Activated T-cell treated with anti-CD3 and anti-CD28 coated beads for 48 hours (primary cell): ENCODE data around the gene TRIM26.
"Not testable (repeated sequence)": the region's sequence is repeated elsewhere in the genome, so short reads cannot be mapped to it uniquely, and the experiment has no call there.

Experiments used
- DNase-seq: peaks from one replicate; pipeline ENCODE4 v3.0.0-alpha.2; 2020; ENCODE audit warnings: low read depth

The TRIM26 gene

GRCh38 chr6:30154709-30155519 is 58.3 kb downstream of the TRIM26 start:
- no peak for DNase-seq

- no peak for DNase-seq
Observed at GRCh38 chr6:30154061-30154460, 59.1 kb downstream of the TRIM26 start.

DNA sequence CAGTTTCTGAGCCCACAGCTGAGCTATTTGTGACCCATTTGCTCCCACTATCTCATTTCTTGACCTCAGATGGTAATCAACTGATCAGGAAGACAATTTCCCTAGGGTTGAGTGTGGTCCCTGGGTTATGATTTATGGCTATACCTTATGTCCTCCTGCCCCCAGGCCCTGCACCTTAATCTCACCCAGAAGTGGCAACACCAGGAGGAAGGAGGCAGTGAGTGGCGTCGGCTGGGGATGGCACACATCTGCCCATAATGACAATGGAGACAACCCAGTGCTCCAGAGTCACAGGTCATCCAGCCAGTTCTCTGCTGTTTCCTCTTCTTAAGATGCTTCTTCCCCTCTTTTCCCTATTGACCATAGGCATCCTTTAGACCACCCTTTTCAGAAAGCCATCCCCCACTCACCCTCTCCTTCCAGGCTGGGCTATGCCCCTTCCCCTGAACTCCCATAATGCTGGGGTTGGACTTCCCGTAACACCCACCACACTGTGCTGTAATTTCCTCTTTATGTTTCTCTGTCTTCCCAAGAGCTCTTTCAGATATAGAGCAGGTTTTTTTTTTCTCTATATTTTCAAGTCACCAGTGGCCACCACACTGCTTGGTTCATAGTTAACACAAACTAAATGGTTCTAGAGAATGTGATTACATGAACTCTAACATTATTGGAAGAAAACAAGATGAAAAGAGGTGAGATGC is 60.1 kb downstream of the TRIM26 start:
- DNase-seq: no peak

DNA sequence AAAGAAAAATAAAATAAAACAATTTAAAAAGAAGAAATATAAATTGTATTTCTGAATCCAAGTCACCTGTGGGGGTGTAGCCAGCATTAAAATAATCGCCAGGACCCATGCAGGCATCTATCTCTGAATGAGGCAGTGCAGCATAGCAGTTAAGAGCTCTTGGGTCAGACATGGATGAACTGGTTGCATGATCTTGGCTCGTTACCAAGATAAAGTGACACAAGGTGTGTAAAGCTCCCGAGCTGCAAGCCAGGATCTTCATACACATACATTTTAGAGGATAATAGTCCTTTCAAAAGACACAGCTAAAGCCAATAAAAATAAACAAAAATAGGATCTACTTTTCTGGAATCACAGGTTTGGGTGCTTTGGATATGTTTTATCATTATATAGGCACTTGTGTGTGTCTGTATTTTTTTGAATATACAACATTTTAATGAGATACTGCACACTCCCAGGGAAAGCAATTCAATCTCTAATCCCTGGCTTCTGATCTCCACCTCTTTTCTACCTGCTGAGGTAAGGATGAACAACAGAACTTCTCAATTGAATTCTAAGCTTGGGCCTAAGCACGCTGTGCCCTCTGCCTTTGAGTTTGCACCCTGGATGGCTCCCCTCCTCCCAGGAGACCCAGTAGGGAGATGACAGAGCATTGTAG is 61.1 kb downstream of the TRIM26 start:
- no peak for DNase-seq

- DNase-seq: no peak
Observed at GRCh38 chr6:30151580-30151979, 61.6 kb downstream of the TRIM26 start.

GRCh38 chr6:30150671-30151395 is 62.4 kb downstream of the TRIM26 start:
- no peak for DNase-seq

DNA sequence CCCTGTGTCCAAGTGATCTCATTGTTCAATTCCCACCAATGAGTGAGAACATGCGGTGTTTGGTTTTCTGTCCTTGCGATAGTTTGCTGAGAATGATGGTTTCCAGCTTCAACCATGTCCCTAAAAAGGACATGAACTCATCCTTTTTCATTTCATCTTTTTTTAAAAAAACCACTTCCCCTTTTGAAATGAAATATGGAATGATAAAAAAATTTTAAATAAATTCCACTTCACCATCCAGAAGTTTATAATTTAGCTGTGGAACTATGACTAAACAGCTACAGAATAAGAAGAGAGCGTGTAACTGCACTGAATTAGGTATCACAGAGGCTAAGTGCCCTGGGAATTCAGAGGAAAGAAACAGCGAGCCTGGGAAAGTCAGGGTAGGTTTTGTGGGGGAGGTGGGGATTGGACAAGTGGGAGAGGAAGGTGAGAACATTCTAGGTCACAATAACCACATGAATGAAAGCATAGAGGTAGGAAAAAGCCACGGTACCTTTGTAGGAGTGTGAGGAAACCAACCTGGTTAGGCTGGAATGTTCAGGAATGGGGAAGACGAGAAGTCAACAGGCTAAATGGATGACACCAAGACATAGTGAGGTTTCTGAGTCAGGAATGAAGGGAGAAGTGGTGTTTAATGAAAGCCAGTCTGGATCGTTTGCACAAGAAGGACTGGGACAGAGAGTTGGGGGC is 63.2 kb downstream of the TRIM26 start:
- DNase-seq: no peak

DNA sequence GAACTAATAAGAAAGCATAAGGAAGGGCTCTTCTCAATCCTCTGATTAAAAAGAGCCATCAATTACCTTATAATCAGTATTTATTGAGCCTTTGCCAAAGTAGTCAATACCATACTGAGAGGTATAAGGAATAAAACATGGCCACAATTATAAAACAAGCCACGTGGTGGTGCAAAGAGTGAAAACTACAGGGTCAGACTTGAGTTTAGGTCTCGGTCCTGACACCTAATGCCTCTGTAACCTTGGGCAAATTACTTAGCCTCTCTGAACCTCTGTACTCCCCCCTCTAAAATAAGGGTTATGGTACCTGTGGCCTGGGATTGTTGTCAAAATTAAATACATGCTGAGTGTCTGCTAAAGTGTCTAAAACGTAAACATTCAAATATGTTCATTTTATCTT is 64.0 kb downstream of the TRIM26 start:
- no peak for DNase-seq

GRCh38 chr6:30147096-30147495 is 66.1 kb downstream of the TRIM26 start:
- DNase-seq: no peak

DNA sequence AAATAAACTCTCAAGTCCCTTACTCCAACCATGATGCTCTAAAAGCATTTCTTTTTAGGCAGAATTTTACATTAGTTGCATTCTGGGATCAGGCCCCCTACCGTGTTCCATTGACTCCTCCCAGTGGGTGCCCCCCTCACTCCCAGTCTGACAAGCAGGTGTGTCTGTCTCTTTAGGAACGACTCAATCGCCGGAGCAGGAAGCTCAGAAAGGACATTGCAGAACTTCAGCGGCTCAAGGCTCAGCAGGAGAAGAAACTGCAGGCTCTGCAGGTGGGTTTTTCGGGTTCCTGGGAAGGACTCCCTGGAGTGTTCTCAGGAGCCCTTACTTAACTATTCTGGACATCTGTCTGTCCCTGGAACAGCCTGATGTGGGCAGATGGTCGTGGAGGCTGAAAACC is 67.4 kb downstream of the TRIM26 start:
- no peak for DNase-seq

GRCh38 chr6:30144811-30145210 is 68.4 kb downstream of the TRIM26 start:
- DNase-seq: no peak

- no peak for DNase-seq
Observed at GRCh38 chr6:30143780-30144179, 69.4 kb downstream of the TRIM26 start.

DNA sequence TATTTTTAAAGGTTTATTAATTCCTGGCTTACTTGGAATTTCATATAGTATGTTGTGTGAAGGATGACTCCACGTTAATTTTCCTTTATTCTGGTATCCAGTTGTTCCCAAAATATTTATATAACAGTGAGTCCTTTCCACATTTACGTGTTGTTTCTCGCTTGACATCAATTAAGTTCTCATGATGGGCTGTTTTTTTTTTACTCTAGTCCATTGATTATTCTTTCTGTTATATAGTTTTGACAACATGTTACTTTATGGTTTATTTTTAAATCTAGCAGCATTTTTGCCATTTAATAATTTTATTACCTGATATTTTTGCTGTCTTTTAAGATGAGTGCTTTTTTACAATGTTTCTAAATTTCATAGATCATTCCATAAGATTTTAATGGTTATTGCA is 70.5 kb downstream of the TRIM26 start:
- DNase-seq: no peak

- DNase-seq: not testable (repeated sequence)
Observed at GRCh38 chr6:30140240-30140639, 73.0 kb downstream of the TRIM26 start.

DNA sequence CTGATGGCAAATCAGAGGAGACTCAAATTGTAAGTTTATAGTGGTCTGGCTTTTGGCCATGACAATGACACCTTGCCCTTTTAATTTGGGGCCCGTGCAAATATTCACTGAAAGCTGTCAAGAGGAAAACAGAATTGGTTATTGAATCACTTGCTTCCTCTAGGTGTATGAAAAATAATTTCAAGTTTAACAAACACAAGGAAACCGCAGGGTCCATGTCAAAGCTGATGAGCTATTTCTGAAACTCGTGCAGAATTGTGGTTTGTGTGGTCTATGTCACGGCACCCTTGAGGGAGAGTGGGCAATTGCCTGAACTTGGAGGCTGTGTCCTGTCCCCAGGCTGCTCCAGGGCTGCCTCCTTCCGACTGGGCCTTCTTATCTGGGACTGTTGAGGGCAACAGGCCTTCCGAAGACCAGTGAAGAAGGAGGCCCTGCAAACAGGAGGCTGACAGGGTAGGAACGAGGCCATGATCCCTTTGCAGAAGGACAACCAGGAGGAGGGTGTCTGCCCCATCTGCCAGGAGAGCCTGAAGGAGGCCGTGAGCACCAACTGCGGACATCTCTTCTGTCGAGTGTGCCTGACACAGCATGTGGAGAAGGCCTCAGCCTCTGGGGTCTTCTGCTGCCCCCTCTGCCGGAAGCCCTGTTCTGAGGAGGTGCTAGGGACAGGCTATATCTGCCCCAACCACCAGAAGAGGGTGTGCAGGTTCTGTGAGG is 76.5 kb downstream of the TRIM26 start:
- DNase-seq: no peak

GRCh38 chr6:30135757-30136156 is 77.4 kb downstream of the TRIM26 start, which contains the start of gene TRIM40:
Gene TRIM40, plus strand, starts transcription at chr6:30136140. Its CDS starts 897 bp downstream, at chr6:30137037.
- no peak for DNase-seq

DNA sequence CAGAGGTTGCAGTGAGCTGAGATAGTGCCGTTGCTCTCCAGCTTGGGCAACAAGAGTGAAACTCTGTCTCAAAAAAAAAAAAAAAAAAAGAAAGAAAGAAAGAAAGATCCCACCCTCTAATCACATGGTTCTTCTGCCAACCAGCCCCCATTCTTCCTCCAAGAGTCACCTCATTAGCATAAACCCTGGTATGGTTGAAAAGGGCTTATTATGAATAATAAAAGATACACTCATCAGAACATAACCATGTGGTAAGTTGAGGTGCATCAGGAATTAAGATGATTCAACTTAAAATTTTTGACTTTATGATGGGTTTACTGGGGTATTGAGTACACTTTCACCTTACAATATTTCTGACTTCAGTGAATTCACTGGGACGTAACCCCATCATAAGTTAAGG is 78.1 kb downstream of the TRIM26 start:
- DNase-seq: no peak
